Measurements from ENCODE around the gene CEP55. TPM values are rescaled to one million over a fixed set of nuclear protein-coding genes. Genes with fewer than 3 reads are reported as not detected.
A peak's percentile ranks its signal among the peaks of the same experiment; 100 is the strongest.

The CEP55 gene
- total RNA-seq, 1 donor from 2014 or later = 0.35 TPM

DNA sequence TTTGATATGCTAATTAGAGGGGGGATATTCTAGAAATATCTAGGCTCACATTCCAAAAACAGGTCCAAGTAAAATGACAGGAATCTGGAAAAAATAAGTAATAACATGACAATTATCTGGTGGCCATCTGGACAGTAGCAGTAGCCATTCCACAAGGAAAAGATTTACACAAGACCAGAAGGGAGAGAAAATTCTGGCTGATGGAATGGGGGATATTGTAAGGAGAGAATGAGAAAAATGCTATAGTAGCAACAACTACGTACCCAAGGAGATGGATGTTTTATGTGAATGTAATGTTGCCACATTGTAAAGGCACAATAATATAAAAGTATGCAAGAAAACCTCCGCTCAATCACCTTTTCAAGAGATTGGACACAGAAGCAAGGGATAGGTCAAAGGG, 19.7 kb upstream of the CEP55 start:
- no peaks in the 10 kb centered on the region for H3K27me3 ChIP-seq
- H3K9me3 ChIP-seq = no peaks in the 10 kb centered on the region
- ATAC-seq (no peak), DNase-seq (no peak)
- intact Hi-C loops (cut with DNase I) = no loop called here
- peaks cover 67% of the 10 kb centered on the region for H3K4me1 ChIP-seq
- no peak overlapping the region for H3K4me3 ChIP-seq
- peak overlapping the region; percentile 0 for H3K27ac ChIP-seq
- TF ChIP-seq, protein P1, sequence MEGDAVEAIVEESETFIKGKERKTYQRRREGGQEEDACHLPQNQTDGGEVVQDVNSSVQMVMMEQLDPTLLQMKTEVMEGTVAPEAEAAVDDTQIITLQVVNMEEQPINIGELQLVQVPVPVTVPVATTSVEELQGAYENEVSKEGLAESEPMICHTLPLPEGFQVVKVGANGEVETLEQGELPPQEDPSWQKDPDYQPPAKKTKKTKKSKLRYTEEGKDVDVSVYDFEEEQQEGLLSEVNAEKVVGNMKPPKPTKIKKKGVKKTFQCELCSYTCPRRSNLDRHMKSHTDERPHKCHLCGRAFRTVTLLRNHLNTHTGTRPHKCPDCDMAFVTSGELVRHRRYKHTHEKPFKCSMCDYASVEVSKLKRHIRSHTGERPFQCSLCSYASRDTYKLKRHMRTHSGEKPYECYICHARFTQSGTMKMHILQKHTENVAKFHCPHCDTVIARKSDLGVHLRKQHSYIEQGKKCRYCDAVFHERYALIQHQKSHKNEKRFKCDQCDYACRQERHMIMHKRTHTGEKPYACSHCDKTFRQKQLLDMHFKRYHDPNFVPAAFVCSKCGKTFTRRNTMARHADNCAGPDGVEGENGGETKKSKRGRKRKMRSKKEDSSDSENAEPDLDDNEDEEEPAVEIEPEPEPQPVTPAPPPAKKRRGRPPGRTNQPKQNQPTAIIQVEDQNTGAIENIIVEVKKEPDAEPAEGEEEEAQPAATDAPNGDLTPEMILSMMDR (IDR thresholded peaks at IDR 0.05) = no peak
- peaks cover 5% of the 10 kb centered on the region for H3K36me3 ChIP-seq

GRCh38 chr10:93478873-93479272, 17.5 kb upstream of the CEP55 start:
- Histone ChIP-seq H3K4me3 (no peak overlapping the region), H3K36me3 (peaks cover 5% of the 10 kb centered on the region), H3K9me3 (no peaks in the 10 kb centered on the region), H3K4me1 (peaks cover 49% of the 10 kb centered on the region), H3K27me3 (no peaks in the 10 kb centered on the region), H3K27ac (no peak overlapping the region)
- ATAC-seq (no peak), DNase-seq (no peak)
- TF ChIP-seq, protein P1 (IDR thresholded peaks at IDR 0.05) = no peak
- intact Hi-C loops (cut with DNase I) = no loop called here

- Histone ChIP-seq H3K27ac (peak overlapping the region; percentile 89), H3K27me3 (no peaks in the 10 kb centered on the region), H3K9me3 (no peaks in the 10 kb centered on the region), H3K4me1 (peaks cover 23% of the 10 kb centered on the region), H3K4me3 (peak overlapping the region; percentile 54), H3K36me3 (peaks cover 4% of the 10 kb centered on the region)
- DNase-seq (no peak), ATAC-seq (peak; percentile 37)
- TF ChIP-seq, protein P1 (IDR thresholded peaks at IDR 0.05) = no peak
- intact Hi-C loops (cut with DNase I) = loop anchor here (2.0 kb wide), 1 partner anchor 105 kb away; no protein-coding TSS in a partner anchor
Observed at GRCh38 chr10:93481637-93482144, 14.7 kb upstream of the CEP55 start.

- Histone ChIP-seq H3K4me1 (peaks cover 19% of the 10 kb centered on the region), H3K36me3 (no peaks in the 10 kb centered on the region), H3K9me3 (no peaks in the 10 kb centered on the region), H3K27me3 (no peaks in the 10 kb centered on the region), H3K27ac (peak within 1 kb of the TSS; percentile 89), H3K4me3 (peak within 1 kb of the TSS; percentile 54)
- ATAC-seq = peak; percentile 90
- intact Hi-C loops (cut with DNase I) = loop anchor here (2.0 kb wide), 1 partner anchor 105 kb away; no protein-coding TSS in a partner anchor
- TF ChIP-seq, protein P1 (IDR thresholded peaks at IDR 0.05) = peak; percentile 61
- peak; percentile 80 for DNase-seq
Observed at GRCh38 chr10:93482145-93482834, 14.1 kb upstream of the CEP55 start, which contains the start of gene MYOF. Gene MYOF (minus strand): TSS chr10:93482334. CDS start chr10:93482194, 140 bp downstream.

DNA sequence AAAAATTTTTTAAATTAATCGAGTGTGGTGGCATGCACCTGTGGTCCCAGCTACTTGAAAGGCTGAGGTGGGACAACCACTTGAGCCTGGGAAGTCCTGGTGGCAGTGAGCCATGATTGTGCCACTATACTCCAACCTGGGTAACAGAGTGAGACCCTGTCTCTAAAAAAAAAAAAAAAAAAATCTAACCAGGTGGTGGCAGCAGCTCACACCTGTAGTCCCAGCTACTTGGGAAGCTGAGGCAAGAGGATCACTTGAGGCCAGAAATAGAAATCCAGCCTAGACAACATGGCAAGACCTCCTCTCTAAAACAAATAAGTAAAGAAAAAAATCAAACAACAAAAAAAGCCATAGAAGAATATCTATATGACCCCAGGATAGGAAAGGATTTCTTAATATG, 10.7 kb upstream of the CEP55 start:
- H3K4me3 ChIP-seq = no peak overlapping the region
- no peaks in the 10 kb centered on the region for H3K27me3 ChIP-seq
- no peaks in the 10 kb centered on the region for H3K4me1 ChIP-seq
- DNase-seq = no peak
- TF ChIP-seq, protein P1 (IDR thresholded peaks at IDR 0.05) = no peak
- H3K27ac ChIP-seq = no peak overlapping the region
- no peaks in the 10 kb centered on the region for H3K9me3 ChIP-seq
- ATAC-seq = no peak
- H3K36me3 ChIP-seq = no peaks in the 10 kb centered on the region
- intact Hi-C loops (cut with DNase I) = no loop called here

Data from upper lobe of right lung (tissue), 1 donor.